NCI-H446 treated with DMSO at 0.1 percent for 48 hours (cell line): ENCODE measurements around the gene ARPIN.
"Not testable (repeated sequence)": the region's sequence is repeated elsewhere in the genome, so short reads cannot be mapped to it uniquely, and the experiment has no call there.

Source experiments
- DNase-seq: peaks from one replicate; lab custom pipeline; 2025; lab: John Stamatoyannopoulos, UW

The ARPIN gene

GRCh38 chr15:89910891-89911626, 1.7 kb downstream of the ARPIN start:
- no peak for DNase-seq

GRCh38 chr15:89909611-89910010, 3.1 kb downstream of the ARPIN start:
- no peak for DNase-seq

- DNase-seq, result no peak
Measured at GRCh38 chr15:89908226-89908625, 4.5 kb downstream of the ARPIN start.

GRCh38 chr15:89907289-89907688, 5.5 kb downstream of the ARPIN start:
- DNase-seq, result no peak

- DNase-seq, result no peak
Measured at GRCh38 chr15:89905846-89906378, 6.8 kb downstream of the ARPIN start.

- DNase-seq, result no peak
Measured at GRCh38 chr15:89904519-89904918, 8.2 kb downstream of the ARPIN start.

GRCh38 chr15:89903858-89904130, 9.0 kb downstream of the ARPIN start:
- DNase-seq, result no peak

GRCh38 chr15:89903015-89903857, 9.5 kb downstream of the ARPIN start:
- no peak for DNase-seq

GRCh38 chr15:89900849-89901248, 11.9 kb downstream of the ARPIN start:
- no peak for DNase-seq

- DNase-seq, result no peak
Measured at GRCh38 chr15:89899951-89900567, 12.7 kb downstream of the ARPIN start.

- DNase-seq, result no peak
Measured at GRCh38 chr15:89899295-89899945, 13.3 kb downstream of the ARPIN start.

- DNase-seq, result no peak
Measured at GRCh38 chr15:89898614-89899294, 14.0 kb downstream of the ARPIN start.

GRCh38 chr15:89898146-89898545, 14.6 kb downstream of the ARPIN start:
- no peak for DNase-seq

- peak; percentile 74 for DNase-seq
Measured at GRCh38 chr15:89893696-89894447, 18.9 kb downstream of the ARPIN start, which contains the start of gene AP3S2. Gene AP3S2, minus strand, starts transcription at chr15:89893994. Its CDS starts 45 bp downstream, at chr15:89893949.

GRCh38 chr15:89893027-89893426, 19.7 kb downstream of the ARPIN start:
- no peak for DNase-seq

GRCh38 chr15:89888214-89888804, 24.4 kb downstream of the ARPIN start:
- DNase-seq, result no peak

GRCh38 chr15:89885611-89886010, 27.1 kb downstream of the ARPIN start:
- DNase-seq, result no peak

- DNase-seq, result not testable (repeated sequence)
Measured at GRCh38 chr15:89885179-89885578, 27.6 kb downstream of the ARPIN start.

GRCh38 chr15:89883518-89883917, 29.2 kb downstream of the ARPIN start:
- no peak for DNase-seq

GRCh38 chr15:89880727-89881126, 32.0 kb downstream of the ARPIN start:
- DNase-seq, result no peak
